GM18907 (cell line): ENCODE results near the gene CLCN6.

Experiments
- ATAC-seq: cut with Tn5 transposase; IDR thresholded peaks from one replicate; pipeline ENCODE4 v1.9.1; 2021; ENCODE audit warnings: mild to moderate bottlenecking, moderate library complexity; ENCODE audit not compliant: unreplicated experiment

CLCN6 gene

GRCh38 chr1:11874624-11875023 lies 68.6 kb downstream of the CLCN6 start:
- ATAC-seq: no peak

- ATAC-seq: no peak
Observed at GRCh38 chr1:11875094-11875493, 69.1 kb downstream of the CLCN6 start.

GRCh38 chr1:11877074-11877473 lies 71.1 kb downstream of the CLCN6 start:
- no peak for ATAC-seq

- no peak for ATAC-seq
Observed at GRCh38 chr1:11878081-11878890, 72.3 kb downstream of the CLCN6 start.

- no peak for ATAC-seq
Observed at GRCh38 chr1:11878891-11879190, 72.8 kb downstream of the CLCN6 start.

- no peak for ATAC-seq
Observed at GRCh38 chr1:11879311-11880180, 73.6 kb downstream of the CLCN6 start.

- no peak for ATAC-seq
Observed at GRCh38 chr1:11880181-11880575, 74.2 kb downstream of the CLCN6 start.

- no peak for ATAC-seq
Observed at GRCh38 chr1:11880911-11881748, 75.1 kb downstream of the CLCN6 start.

GRCh38 chr1:11881749-11882441 lies 75.9 kb downstream of the CLCN6 start:
- no peak for ATAC-seq

- no peak for ATAC-seq
Observed at GRCh38 chr1:11882814-11883538, 77.0 kb downstream of the CLCN6 start.

- ATAC-seq: no peak
Observed at GRCh38 chr1:11885916-11886315, 79.9 kb downstream of the CLCN6 start.

GRCh38 chr1:11886986-11887665 lies 81.1 kb downstream of the CLCN6 start:
- no peak for ATAC-seq

- ATAC-seq: no peak
Observed at GRCh38 chr1:11887666-11888007, 81.6 kb downstream of the CLCN6 start.

GRCh38 chr1:11888206-11888876 lies 82.3 kb downstream of the CLCN6 start:
- ATAC-seq: no peak

- no peak for ATAC-seq
Observed at GRCh38 chr1:11888877-11889208, 82.9 kb downstream of the CLCN6 start.

GRCh38 chr1:11891433-11892186 lies 85.6 kb downstream of the CLCN6 start:
- ATAC-seq: no peak
